GM12875 (cell line): ENCODE measurements around the gene UBE4A.
A peak's percentile ranks its signal among the peaks of the same experiment; 100 is the strongest.

Experiments
- H3K4me3 ChIP-seq: one replicate; pipeline ENCODE4 v1.5.1; 2011; ENCODE audit warnings: low read depth, low read length, control low read depth
- TF ChIP-seq, protein P1 (sequence below): IDR thresholded peaks from 2 replicates; pipeline ENCODE4 v1.5.1; 2011; ENCODE audit warnings: low read depth, mild to moderate bottlenecking, control low read depth, inconsistent platforms, low read length, moderate library complexity, borderline replicate concordance; ENCODE audit not compliant: insufficient read depth

The UBE4A gene

DNA sequence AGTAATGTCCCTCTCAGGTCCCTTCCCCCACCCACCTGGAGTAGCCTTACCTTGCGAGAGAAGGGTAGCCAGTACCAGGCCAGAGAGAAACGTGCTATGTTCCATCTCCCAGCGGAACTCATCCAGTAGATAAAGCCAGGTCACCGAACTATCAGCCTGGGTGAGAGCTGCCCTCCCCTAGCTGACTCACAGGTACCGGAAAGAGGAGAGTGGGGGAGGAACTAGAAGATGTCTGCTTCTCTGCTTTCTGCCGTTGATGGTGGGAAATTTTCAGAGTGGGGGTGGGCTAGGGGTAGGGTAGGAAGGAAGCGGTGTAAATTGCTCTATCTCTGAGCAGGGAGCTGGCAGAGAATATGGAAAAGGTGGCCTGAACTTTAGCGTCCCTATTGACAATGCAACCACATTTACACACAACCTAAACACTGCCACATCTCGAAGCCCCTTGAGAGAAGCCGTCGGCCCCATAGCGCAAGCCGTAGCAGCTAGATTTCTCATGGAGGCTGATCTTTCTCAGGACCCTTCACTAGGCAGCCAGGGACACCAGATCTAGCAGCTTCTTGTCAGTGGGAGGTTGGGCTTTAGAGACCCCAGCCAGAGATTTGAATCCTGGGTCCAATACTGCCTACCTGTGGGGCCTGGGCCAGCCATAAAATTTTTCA lies 16.8 kb upstream of the UBE4A start, which contains the start of gene CD3D:
Gene CD3D (minus strand): TSS at position 203 of the 659 bp plus-strand sequence. CDS start 98 bp downstream, at position 105.
- TF ChIP-seq, protein P1, sequence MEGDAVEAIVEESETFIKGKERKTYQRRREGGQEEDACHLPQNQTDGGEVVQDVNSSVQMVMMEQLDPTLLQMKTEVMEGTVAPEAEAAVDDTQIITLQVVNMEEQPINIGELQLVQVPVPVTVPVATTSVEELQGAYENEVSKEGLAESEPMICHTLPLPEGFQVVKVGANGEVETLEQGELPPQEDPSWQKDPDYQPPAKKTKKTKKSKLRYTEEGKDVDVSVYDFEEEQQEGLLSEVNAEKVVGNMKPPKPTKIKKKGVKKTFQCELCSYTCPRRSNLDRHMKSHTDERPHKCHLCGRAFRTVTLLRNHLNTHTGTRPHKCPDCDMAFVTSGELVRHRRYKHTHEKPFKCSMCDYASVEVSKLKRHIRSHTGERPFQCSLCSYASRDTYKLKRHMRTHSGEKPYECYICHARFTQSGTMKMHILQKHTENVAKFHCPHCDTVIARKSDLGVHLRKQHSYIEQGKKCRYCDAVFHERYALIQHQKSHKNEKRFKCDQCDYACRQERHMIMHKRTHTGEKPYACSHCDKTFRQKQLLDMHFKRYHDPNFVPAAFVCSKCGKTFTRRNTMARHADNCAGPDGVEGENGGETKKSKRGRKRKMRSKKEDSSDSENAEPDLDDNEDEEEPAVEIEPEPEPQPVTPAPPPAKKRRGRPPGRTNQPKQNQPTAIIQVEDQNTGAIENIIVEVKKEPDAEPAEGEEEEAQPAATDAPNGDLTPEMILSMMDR: no peak
- no peak within 1 kb of the TSS for H3K4me3 ChIP-seq

DNA sequence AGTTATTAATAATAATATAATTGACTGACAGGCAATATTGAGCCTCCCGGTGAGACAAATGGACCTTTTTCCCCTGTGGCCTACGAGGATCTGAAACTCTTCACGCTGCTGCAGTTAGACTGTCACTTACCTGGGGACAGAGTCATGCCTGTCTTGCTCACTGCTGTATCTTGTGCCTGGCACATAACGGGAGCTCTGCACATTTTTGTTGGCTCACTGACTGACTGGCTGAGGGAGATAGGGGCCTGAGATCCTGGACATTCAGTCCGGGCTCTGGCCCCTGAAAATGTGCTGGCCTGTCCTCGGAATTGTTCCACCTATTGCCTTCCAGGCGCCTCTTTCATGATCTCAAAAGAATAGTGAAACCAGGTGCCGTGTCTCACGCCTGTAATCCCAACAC lies 16.2 kb upstream of the UBE4A start:
- H3K4me3 ChIP-seq: no peak overlapping the region
- TF ChIP-seq, protein P1: no peak

DNA sequence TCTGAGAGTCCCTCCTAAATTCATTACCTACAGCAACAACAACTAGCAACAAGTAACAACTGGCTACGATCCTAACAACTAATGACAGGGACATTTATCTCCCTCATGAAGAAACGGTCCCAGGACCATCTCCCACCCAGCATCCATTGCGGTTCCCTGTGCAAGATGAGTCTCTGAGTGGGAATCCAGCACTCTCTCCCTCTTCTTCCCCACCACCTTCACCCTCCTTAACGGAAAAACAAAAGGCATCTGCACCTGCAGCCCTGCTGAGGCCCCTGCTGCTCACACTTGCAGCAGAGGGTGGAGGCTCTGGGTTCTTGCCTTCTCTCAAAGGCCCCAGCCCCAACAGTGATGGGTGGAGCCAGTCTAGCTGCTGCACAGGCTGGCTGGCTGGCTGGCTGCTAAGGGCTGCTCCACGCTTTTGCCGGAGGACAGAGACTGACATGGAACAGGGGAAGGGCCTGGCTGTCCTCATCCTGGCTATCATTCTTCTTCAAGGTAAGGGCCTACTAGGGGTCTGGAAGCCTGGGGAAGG lies 15.4 kb upstream of the UBE4A start, which contains the start of gene CD3G:
Gene CD3G (plus strand): TSS at position 364 of the 535 bp plus-strand sequence. CDS start 80 bp downstream, at position 444.
- no peak within 1 kb of the TSS for H3K4me3 ChIP-seq

DNA sequence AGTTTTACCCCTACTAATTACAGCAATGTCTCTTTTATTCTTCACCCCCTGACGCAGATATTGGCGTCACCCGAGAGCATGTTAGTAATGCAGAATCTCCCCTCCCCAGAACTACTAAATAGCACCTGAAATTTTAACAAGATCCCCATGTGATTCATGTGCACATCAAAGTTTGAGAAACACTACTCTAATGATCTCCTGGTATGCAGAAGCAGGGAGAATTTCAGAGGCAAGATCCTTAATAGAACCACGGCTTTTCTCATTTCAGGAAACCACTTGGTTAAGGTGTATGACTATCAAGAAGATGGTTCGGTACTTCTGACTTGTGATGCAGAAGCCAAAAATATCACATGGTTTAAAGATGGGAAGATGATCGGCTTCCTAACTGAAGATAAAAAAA lies 9.9 kb upstream of the UBE4A start:
- H3K4me3 ChIP-seq: no peak overlapping the region
- TF ChIP-seq, protein P1: no peak

More for the DNA sequence above, 15.4 kb upstream of the UBE4A start, which contains the start of gene CD3G:
- TF ChIP-seq, protein P1: no peak

DNA sequence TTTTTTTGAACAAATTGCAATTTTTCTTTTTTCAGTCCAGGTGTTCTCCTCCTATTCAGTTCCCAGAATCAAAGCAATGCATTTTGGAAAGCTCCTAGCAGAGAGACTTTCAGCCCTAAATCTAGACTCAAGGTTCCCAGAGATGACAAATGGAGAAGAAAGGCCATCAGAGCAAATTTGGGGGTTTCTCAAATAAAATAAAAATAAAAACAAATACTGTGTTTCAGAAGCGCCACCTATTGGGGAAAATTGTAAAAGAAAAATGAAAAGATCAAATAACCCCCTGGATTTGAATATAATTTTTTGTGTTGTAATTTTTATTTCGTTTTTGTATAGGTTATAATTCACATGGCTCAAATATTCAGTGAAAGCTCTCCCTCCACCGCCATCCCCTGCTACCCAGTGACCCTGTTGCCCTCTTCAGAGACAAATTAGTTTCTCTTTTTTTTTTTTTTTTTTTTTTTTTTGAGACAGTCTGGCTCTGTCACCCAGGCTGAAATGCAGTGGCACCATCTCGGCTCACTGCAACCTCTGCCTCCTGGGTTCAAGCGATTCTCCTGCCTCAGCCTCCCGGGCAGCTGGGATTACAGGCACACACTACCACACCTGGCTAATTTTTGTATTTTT lies 6.2 kb upstream of the UBE4A start:
- no peak overlapping the region for H3K4me3 ChIP-seq
- TF ChIP-seq, protein P1: 0 out of 2 replicates have a peak, but pooled peaks have one; percentile 7

DNA sequence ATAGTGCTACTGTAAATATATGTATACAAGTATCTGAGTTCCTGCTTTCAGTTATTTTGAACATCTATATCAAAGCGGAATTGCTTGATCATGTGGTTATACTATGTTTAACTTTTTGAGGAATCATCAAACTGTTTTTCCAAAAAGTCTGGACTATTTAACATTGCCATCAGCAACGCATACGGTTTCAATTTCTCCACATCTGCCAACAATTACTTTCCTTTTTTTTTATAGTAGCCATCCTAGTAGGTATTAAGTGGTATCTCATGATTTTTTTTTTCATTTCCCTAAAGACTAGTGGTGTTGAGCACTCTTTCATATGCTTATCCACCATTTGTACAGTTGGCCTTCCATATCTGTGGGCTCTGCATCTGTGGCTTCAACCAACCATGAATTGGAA lies 1.3 kb upstream of the UBE4A start:
- H3K4me3 ChIP-seq: no peak overlapping the region
- TF ChIP-seq, protein P1: no peak
